GM21360 (cell line): ENCODE results near the gene DPEP3.
A peak's percentile ranks its signal among the peaks of the same experiment; 100 is the strongest.

ENCODE experiments used
- ATAC-seq: cut with Tn5 transposase; IDR thresholded peaks from one replicate; pipeline ENCODE4 v1.9.1; 2021; ENCODE audit warnings: mild to moderate bottlenecking, moderate library complexity; ENCODE audit not compliant: unreplicated experiment

Gene DPEP3

DNA sequence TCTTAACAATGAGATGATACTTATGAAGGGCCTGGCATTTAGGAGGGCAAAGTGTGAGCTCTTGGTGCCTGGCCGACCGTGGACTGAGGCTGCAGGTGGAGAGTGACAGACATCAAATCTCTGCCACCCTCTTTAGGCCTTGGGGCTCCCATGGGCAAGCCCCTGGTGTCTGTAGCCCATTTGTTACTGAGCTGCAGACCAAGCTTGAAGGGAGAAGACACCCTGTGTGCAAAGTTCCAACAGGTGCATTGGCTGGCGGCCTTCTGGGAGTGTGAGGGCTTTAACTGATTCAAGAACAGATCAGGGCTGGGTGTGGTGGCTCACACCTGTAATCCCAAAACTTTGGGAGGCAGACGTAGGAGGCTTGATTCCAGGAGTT, 47.8 kb downstream of the DPEP3 start:
- no peak for ATAC-seq

GRCh38 chr16:67931712-67932461, 48.4 kb downstream of the DPEP3 start, which contains the start of gene CTRL:
Gene CTRL (minus strand): TSS chr16:67931862. CDS start chr16:67931852, 10 bp downstream.
- no peak for ATAC-seq

DNA sequence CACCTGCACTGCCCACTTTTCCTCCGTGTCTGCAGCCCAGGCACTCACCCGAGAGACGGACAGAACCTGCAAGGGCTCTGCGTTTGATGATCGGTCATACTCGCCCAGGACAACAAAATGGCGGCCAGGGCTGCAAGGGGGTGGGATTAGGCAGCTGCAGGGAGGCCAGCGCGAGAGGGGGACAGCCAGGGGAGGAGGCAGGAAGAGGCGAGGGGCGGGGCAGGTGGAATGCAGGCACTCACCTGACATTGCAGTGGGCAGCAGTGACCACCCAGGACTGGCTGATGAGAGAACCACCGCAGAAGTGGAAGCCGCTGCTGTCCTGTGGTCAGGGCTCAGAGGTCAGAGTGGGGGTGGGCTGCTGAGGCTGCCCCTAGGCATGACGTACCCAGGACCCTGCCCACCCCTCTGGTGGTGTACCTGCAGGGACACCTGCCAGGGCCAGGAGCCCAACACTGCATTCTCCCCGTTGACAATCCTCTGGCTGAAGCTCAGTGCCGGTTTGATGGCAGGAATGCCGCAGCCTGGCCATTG, 49.6 kb downstream of the DPEP3 start:
- no peak for ATAC-seq

DNA sequence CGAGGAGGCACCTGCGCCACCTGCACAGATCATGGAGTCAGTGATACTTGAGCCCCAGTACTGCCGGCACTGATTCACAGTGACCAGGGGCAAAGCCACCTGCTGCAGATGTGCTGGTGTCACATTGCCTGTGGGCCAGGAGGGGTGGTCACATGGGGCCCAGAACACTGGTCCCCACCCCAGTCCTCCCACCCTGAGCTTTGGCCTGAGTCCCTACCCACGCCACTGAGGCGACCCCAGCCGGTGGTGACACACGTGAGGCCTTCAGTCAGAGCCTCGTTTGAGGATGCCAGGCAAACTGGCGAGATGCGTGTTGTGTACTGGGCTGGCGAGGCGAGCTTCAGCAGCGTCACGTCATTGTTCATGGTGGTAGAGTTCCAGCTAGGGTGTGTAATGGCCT, 50.1 kb downstream of the DPEP3 start:
- ATAC-seq: no peak

GRCh38 chr16:67928561-67929364, 51.5 kb downstream of the DPEP3 start:
- ATAC-seq: peak; percentile 49

DNA sequence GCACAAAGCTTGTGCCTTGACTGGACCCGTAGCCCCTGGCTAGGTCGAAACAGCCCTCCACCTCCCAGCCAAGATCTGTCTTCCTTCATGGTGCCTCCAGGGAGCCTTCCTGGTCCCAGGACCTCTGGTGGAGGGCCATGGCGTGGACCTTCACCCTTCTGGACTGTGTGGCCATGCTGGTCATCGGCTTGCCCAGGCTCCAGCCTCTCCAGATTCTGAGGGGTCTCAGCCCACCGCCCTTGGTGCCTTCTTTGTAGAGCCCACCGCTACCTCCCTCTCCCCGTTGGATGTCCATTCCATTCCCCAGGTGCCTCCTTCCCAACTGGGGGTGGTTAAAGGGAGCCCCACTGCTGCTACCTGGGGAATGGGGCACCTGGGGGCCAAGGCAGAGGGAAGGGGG, 52.2 kb downstream of the DPEP3 start:
- ATAC-seq: no peak

- no peak for ATAC-seq
Measured at GRCh38 chr16:67927131-67927941, 53.0 kb downstream of the DPEP3 start.

GRCh38 chr16:67926181-67926750, 54.0 kb downstream of the DPEP3 start:
- ATAC-seq: no peak
